ENCODE measurements around the gene CEP295NL.

- TF ChIP-seq CTCF (IDR thresholded peaks at IDR 0.05): no peak
- TF ChIP-seq POLR2A (IDR thresholded peaks at IDR 0.05): no peak
Measured at GRCh38 chr17:78924481-78925151, 21.6 kb upstream of the CEP295NL start.
